GM20000 (cell line): ENCODE results near the gene SNX19.

Experiments
- DNase-seq: peaks from one replicate; pipeline ENCODE4 v3.0.0; 2012; ENCODE audit warnings: low spot score
- TF ChIP-seq, protein P1 (sequence below): IDR thresholded peaks from 2 replicates; pipeline ENCODE4 v1.5.1; 2012; ENCODE audit warnings: mild to moderate bottlenecking, control low read depth; ENCODE audit errors: extremely low read depth, missing control alignments

The SNX19 gene, protein sequence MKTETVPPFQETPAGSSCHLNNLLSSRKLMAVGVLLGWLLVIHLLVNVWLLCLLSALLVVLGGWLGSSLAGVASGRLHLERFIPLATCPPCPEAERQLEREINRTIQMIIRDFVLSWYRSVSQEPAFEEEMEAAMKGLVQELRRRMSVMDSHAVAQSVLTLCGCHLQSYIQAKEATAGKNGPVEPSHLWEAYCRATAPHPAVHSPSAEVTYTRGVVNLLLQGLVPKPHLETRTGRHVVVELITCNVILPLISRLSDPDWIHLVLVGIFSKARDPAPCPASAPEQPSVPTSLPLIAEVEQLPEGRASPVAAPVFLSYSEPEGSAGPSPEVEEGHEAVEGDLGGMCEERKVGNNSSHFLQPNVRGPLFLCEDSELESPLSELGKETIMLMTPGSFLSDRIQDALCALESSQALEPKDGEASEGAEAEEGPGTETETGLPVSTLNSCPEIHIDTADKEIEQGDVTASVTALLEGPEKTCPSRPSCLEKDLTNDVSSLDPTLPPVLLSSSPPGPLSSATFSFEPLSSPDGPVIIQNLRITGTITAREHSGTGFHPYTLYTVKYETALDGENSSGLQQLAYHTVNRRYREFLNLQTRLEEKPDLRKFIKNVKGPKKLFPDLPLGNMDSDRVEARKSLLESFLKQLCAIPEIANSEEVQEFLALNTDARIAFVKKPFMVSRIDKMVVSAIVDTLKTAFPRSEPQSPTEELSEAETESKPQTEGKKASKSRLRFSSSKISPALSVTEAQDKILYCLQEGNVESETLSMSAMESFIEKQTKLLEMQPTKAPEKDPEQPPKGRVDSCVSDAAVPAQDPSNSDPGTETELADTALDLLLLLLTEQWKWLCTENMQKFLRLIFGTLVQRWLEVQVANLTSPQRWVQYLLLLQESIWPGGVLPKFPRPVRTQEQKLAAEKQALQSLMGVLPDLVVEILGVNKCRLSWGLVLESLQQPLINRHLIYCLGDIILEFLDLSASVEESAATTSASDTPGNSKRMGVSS

DNA sequence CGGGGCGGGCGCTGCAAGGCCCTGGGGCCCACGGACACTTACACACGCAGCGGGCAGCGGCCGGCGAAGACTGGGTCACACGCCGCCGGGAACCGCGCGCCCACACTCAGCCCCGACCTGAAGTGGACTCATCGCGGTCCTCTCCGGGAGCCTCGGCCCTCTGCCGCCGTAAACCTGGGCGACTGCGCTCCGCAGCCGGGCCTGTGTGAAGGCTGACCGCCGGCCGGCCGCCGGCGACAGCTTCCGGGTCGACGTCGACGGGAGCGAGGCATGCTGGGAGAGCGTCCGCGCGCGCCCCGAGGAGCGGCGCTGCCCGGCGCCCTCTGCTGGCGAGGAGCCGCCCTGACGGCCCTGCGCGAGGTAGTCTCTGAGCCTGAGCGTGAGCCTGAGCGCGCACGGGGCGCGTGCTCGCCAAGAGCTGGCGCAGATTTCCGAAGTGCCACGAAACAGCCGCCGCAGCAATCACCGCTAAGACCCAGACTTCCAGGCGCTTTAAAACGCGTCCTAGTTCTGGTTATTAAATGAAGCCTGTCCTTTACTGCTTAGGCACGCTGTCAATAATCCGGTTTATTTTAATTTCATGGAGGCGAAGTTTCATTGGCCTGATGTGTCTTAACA is at the start of gene SNX19:
Gene SNX19 (minus strand): TSS at position 242 of the 618 bp plus-strand sequence. CDS start 540 bp downstream, outside the sequence.
- TF ChIP-seq, protein P1, sequence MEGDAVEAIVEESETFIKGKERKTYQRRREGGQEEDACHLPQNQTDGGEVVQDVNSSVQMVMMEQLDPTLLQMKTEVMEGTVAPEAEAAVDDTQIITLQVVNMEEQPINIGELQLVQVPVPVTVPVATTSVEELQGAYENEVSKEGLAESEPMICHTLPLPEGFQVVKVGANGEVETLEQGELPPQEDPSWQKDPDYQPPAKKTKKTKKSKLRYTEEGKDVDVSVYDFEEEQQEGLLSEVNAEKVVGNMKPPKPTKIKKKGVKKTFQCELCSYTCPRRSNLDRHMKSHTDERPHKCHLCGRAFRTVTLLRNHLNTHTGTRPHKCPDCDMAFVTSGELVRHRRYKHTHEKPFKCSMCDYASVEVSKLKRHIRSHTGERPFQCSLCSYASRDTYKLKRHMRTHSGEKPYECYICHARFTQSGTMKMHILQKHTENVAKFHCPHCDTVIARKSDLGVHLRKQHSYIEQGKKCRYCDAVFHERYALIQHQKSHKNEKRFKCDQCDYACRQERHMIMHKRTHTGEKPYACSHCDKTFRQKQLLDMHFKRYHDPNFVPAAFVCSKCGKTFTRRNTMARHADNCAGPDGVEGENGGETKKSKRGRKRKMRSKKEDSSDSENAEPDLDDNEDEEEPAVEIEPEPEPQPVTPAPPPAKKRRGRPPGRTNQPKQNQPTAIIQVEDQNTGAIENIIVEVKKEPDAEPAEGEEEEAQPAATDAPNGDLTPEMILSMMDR: peak; percentile 96
- DNase-seq: peak; percentile 96

DNA sequence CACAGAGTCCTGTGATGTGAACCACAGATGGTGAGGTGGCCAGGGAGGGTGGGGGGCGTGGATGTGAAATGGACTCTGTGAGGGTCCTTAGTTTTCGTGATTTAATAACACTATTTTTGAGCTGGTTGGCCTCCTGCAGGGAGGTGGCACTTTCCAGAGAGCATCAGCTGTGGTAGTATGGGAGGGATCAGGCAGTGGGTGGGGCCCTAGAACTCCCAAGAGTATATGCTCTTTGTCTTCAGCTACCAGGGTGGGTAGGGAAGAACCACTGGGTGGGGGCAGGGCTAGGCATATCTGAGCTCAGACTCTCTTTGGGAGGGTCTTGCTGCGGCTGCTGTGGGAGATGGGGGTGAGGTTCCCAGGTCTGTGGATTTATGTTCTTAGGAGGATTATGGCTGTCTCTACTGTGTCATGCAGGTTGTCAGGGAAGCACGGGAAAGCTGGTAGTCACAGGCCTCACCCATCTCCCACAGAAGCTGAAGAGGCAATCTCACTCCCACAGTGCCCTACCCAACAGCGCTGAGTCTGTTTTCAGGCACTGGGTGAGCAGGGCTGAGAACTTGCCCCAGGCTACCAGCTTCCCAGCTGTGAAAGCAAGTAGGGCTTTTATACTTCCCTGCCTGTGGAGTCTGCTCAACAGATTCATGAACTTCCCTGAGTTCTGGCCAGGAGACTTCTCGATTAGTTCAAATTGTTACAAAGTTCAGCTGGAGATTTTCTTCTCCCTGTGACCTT is 47.9 kb upstream of the SNX19 start:
- TF ChIP-seq, protein P1: no peak
- DNase-seq: no peak

DNA sequence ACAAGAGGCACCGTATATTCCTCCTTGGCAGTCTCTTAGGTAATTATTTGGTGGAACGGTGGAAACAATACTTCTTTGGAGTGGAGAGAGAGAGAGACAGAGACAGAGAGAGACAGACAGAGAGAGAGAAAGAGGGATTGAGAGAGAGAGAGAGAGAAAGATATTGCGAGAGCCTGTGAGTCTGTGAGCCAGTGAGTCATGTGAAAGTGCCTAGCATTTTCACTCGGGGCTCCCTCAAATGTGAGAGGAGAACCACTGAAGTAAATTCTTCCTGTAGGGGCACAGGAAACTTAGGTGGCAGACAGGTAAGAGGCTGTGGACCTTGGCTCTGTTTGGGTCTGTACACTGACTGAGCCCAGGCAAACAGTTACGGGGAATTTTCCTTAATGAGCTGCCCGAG is 31.6 kb upstream of the SNX19 start:
- TF ChIP-seq, protein P1: no peak
- no peak for DNase-seq

DNA sequence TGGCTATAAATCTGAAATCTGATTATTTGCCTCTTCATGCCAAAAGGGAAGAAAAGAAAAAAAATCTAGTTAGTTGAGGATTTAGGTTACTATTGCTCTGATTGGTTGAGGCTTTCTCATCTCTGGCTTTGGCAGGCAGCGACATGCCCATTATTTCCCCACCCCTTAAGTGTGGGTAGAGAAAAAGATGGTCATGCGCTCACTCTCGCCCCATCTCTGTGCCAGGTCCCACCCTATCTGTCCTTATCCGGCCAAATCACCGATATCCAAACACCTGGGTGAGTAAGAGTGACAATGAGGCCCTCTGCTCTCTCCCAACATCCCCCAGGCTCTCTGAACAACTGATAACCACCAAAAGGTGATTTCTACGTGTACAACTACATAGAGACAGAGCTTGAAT is 31.2 kb upstream of the SNX19 start:
- TF ChIP-seq, protein P1: no peak
- DNase-seq: no peak

DNA sequence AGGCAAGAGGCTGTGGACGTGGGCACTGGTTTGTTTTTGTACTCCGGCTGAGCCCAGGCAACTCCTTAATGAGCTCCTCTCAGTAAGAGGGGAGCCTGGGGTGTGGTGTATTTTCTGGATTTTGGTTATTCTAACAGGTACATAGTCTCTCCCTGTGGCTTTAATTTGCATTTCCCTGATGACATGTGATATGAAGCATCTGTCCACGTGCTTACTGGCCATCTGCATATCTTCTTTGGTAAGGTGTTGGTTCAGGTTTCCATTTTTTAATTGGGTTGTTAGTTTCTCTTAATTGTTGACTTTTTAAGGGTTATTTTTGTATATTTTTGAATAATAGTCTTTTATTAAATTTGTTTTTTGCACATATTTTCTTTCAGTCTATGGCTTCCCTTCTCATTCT is 30.8 kb upstream of the SNX19 start:
- no peak for DNase-seq
- TF ChIP-seq, protein P1: no peak

DNA sequence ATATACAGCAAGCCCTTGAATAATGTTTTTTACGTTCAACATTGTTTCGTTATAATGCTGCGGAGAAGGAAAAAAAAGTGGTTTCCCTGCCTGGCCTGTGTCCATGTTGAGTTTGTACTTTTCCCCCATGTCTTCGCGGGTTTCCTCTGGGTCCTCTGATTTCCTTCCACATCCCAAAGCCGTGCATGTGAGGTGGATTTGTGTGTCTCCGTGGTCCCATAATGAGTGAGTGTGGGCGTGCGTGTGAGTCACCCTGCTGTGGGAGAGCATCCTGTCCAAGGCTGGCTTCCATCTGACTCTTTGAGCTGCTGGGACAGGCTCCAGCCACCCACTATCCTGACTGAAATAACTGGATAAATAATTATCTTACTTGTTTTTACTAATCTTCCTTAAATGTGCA is 29.6 kb upstream of the SNX19 start:
- DNase-seq: no peak
- TF ChIP-seq, protein P1: no peak
